Osteocyte (in vitro differentiated cells): ENCODE data around the gene MR1. TPM values are rescaled to one million over a fixed set of nuclear protein-coding genes. Genes with fewer than 3 reads are reported as not detected.

Experiments
- DNase-seq: peaks from one replicate; pipeline ENCODE4 v3.0.0; 2021; ENCODE audit warnings: mixed read lengths; ENCODE audit not compliant: unreplicated experiment; ENCODE audit errors: extremely low spot score
- H3K27ac Mint-ChIP-seq: one replicate; pipeline ENCODE4 v1.8.0; 2021; ENCODE audit warnings: mild to moderate bottlenecking, mixed read lengths; ENCODE audit not compliant: unreplicated experiment
- H3K27me3 Mint-ChIP-seq: one replicate; pipeline ENCODE4 v1.8.0; 2021; ENCODE audit warnings: mixed read lengths; ENCODE audit not compliant: unreplicated experiment
- H3K36me3 Mint-ChIP-seq: one replicate; pipeline ENCODE4 v1.8.0; 2021; ENCODE audit warnings: mixed read lengths; ENCODE audit not compliant: unreplicated experiment
- H3K4me1 Mint-ChIP-seq: one replicate; pipeline ENCODE4 v1.8.0; 2021; ENCODE audit warnings: mixed read lengths; ENCODE audit not compliant: unreplicated experiment
- H3K4me3 Mint-ChIP-seq: one replicate; pipeline ENCODE4 v1.8.0; 2021; ENCODE audit warnings: mild to moderate bottlenecking, moderate library complexity, mixed read lengths; ENCODE audit not compliant: unreplicated experiment
- H3K9me3 Mint-ChIP-seq: one replicate; pipeline ENCODE4 v1.8.0; 2021; ENCODE audit warnings: mixed read lengths; ENCODE audit not compliant: unreplicated experiment
- CTCF ChIP-seq: fragments of 200-600 bp; sonication (generic); IDR thresholded peaks from 2 replicates; pipeline ENCODE4 v1.5.0; 2021; ENCODE audit warnings: antibody characterized with exemption, mild to moderate bottlenecking, moderate library complexity
- total RNA-seq: library from RNA; stranded (reverse); gene quantifications from 2 replicates; pipeline ENCODE4 v1.2.1, GENCODE V29; 2021

The MR1 gene
- total RNA-seq, 1 donor from 2014 or later = 4.3 TPM

GRCh38 chr1:181001091-181001780 is 32.5 kb upstream of the MR1 start:
- no peak for TF ChIP-seq CTCF
- H3K4me1 Mint-ChIP-seq = peaks cover 18% of the 10 kb centered on the region
- no peak overlapping the region for H3K4me3 Mint-ChIP-seq
- no peak overlapping the region for H3K27ac Mint-ChIP-seq
- no peak for DNase-seq
- peaks cover 5% of the 10 kb centered on the region for H3K9me3 Mint-ChIP-seq
- no peaks in the 10 kb centered on the region for H3K27me3 Mint-ChIP-seq
- peaks cover 62% of the 10 kb centered on the region for H3K36me3 Mint-ChIP-seq

DNA sequence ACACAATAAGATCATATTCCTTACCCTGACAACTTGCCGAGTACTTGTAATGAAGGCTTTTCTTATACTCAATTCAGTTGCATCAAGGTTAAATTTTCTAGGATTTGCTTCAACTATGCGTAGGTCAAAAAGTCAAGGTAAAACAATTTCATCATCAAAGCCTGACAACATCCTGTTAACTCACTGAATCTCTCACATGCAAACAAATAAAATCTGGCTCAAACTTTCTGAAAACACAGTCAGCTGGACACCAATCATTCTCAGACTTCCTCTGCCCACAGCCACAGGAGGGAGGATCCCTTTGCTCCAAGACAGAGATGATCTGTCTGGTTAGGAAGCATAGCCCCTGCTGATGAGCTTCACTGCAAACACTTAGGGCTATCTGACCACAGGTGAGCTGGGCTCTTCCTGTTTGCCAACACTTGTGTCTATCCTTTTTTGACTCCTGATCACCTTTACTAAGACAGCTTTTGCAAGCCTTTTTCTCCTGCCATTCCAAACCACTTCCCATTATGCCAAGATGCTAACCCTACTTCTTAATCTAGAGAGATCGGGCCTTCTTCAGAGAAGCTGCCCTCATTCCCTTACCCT is 31.1 kb upstream of the MR1 start:
- Mint-ChIP-seq H3K4me1 (peaks cover 21% of the 10 kb centered on the region), H3K9me3 (peaks cover 5% of the 10 kb centered on the region), H3K36me3 (peaks cover 58% of the 10 kb centered on the region), H3K27ac (no peak overlapping the region), H3K27me3 (no peaks in the 10 kb centered on the region), H3K4me3 (no peak overlapping the region)
- DNase-seq = no peak
- TF ChIP-seq CTCF = no peak

DNA sequence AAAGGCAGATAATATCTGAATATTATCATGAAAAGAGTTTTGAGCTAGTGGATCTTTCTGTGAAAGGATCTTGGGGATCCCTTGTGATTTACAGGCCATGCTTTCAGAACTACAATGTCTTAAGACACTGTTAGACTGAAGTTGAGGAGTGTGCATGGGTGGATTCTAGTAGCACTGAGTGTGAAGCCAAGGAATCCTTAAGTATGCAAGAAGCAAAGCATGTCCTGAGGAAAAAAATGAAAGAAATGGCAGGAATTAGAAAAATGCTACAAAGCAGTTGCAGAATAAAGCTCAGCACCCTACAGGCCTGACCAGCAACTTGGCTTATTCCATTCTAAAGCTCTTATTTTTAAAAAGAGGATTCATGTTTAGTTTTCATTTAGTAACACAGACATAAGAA is 23.0 kb upstream of the MR1 start:
- H3K4me3 Mint-ChIP-seq = peak overlapping the region; percentile 29
- H3K9me3 Mint-ChIP-seq = no peaks in the 10 kb centered on the region
- no peak for DNase-seq
- peak overlapping the region; percentile 81 for H3K27ac Mint-ChIP-seq
- no peaks in the 10 kb centered on the region for H3K27me3 Mint-ChIP-seq
- peaks cover 48% of the 10 kb centered on the region for H3K4me1 Mint-ChIP-seq
- TF ChIP-seq CTCF = no peak
- peaks cover 2% of the 10 kb centered on the region for H3K36me3 Mint-ChIP-seq

GRCh38 chr1:181011301-181012202 is 22.2 kb upstream of the MR1 start:
- Mint-ChIP-seq H3K4me1 (peaks cover 48% of the 10 kb centered on the region), H3K27me3 (no peaks in the 10 kb centered on the region), H3K9me3 (no peaks in the 10 kb centered on the region), H3K36me3 (peaks cover 2% of the 10 kb centered on the region), H3K4me3 (peak overlapping the region; percentile 29), H3K27ac (peak overlapping the region; percentile 81)
- no peak for TF ChIP-seq CTCF
- DNase-seq = no peak
